Right lobe of liver (tissue), 6 donors: ENCODE measurements around the gene CACNG1. TPM values are rescaled to one million over a fixed set of nuclear protein-coding genes. Genes with fewer than 3 reads are reported as not detected.
A peak's percentile ranks its signal among the peaks of the same experiment; 100 is the strongest.

Experiments
- ATAC-seq, 4 donors: fragments of 200-7000 bp; cut with Tn5 transposase; one replicate each; pipeline ENCODE4 v1.9.1; 2020; ENCODE audit warnings: mild to moderate bottlenecking in 4 of 4, moderate library complexity in 4 of 4
- DNase-seq, 3 donors: peaks; one replicate each; pipeline ENCODE4 v3.0.0-alpha.2; 2020
- H3K27ac ChIP-seq, 3 donors: fragments of 200-600 bp; one replicate each; pipeline ENCODE4 v1.8.0; 2022
- H3K27me3 ChIP-seq, 2 donors: fragments of 200-600 bp; one replicate each; pipeline ENCODE4 v1.8.0; 2022
- H3K36me3 ChIP-seq, 4 donors: fragments of 200-600 bp; sonication (generic) in 1 of 4; one replicate each; pipeline versions ENCODE4 v1.5.1 to v1.8.0; 2017 to 2022; ENCODE audit warnings: control low read depth in 1 of 4
- H3K4me1 ChIP-seq, 4 donors: fragments of 200-600 bp; sonication (generic) in 1 of 4; one replicate each; pipeline versions ENCODE4 v1.5.1 to v1.8.0; 2017 to 2022; ENCODE audit warnings: control low read depth in 1 of 4
- H3K4me3 ChIP-seq, 3 donors: fragments of 200-600 bp; one replicate each; pipeline ENCODE4 v1.8.0; 2022
- H3K9me3 ChIP-seq, 4 donors: fragments of 200-600 bp; sonication (generic) in 1 of 4; one replicate each; pipeline versions ENCODE4 v1.5.1 to v1.8.0; 2017 to 2022; ENCODE audit warnings: control low read depth in 1 of 4
- CTCF ChIP-seq, 4 donors: fragments of 200-600 bp in 3 of 4; fragments of 450-650 bp in 1 of 4; IDR thresholded peaks; one replicate each; pipeline versions ENCODE4 v1.5.1 to v1.8.0; 2016 to 2022; ENCODE audit warnings: antibody characterized with exemption in 4 of 4, mild to moderate bottlenecking in 2 of 4
- POLR2A ChIP-seq: fragments of 450-650 bp; IDR thresholded peaks from one replicate; pipeline ENCODE4 v1.6.1; 2017; ENCODE audit warnings: antibody characterized with exemption, mild to moderate bottlenecking
- WGBS: methylation state at CpG from one replicate; pipeline ENCODE4 v1.1.6; 2018; ENCODE audit warnings: low coverage, low lambda C conversion rate; ENCODE audit not compliant: insufficient coverage; ENCODE audit errors: missing lambda C conversion rate; 5-methylcytosine and 5-hydroxymethylcytosine counted together
- intact Hi-C, 2 donors: fragments of 100-400 bp; cut with DNase I; formaldehyde crosslinking; loops; one replicate each; pipeline versions ENCODE4 v1.11.2 to v1.14.1; 2022
- total RNA-seq, 6 experiments: library from RNA; depleted of rRNA in 2 of 6; stranded (reverse); fragments of >200 nt in 2 of 6; fragmentation: NEBNext Ultra II Directional in 3 of 6; extraction: Animal tissue kit (Norgen Biotek cat#: 25700) in 3 of 6; gene quantifications; one replicate each; pipeline versions ENCODE4 v1.1.0 to v1.2.4, GENCODE V29; 2016 to 2023
- donor health status: DM: no; HTN: yes; CAD: no.
- donor health status: DM: no; HTN: no; CAD: no.
- donor health status: DM: no; HTN: no; CAD: no.
- donor health status: DM: no; HTN: yes; CAD: no.
- donor health status: DM: no; HTN: yes; CAD: no.

The CACNG1 gene
- total RNA-seq, 6 experiments from 2014 or later, result not detected

GRCh38 chr17:67059372-67059771 lies 15.0 kb downstream of the CACNG1 start:
- ATAC-seq (peak in 1 of 4 donors; percentile 47), DNase-seq (no peak)
- 70% methylated on average over 5 of the region's 6 CpGs for WGBS
- H3K27ac ChIP-seq, result no peak overlapping the region
- no peak overlapping the region for H3K4me3 ChIP-seq
- no peaks in the 10 kb centered on the region for H3K27me3 ChIP-seq
- intact Hi-C loops, result no loop called here
- no peaks in the 10 kb centered on the region for H3K36me3 ChIP-seq
- H3K9me3 ChIP-seq, result no peaks in the 10 kb centered on the region
- no peaks in the 10 kb centered on the region for H3K4me1 ChIP-seq
- TF ChIP-seq CTCF (IDR thresholded peaks at IDR 0.05) (no peak), POLR2A (no peak)

GRCh38 chr17:67063141-67063540 lies 18.8 kb downstream of the CACNG1 start:
- no peak for DNase-seq
- Histone ChIP-seq H3K4me3 (no peak overlapping the region), H3K9me3 (no peaks in the 10 kb centered on the region), H3K36me3 (no peaks in the 10 kb centered on the region), H3K4me1 (no peaks in the 10 kb centered on the region), H3K27ac (no peak overlapping the region), H3K27me3 (no peaks in the 10 kb centered on the region)
- TF ChIP-seq POLR2A, result no peak
- no peak for TF ChIP-seq CTCF (IDR thresholded peaks at IDR 0.05)
- intact Hi-C loops, result no loop called here
- ATAC-seq, result no peak
- 93% methylated on average over 6 of the region's 6 CpGs for WGBS

- H3K4me1 ChIP-seq, result peaks cover 0 to 6% (median 2%) of the 10 kb centered on the region in 4 donors
- ATAC-seq (peak in 3 of 4 donors; percentile 42 to 78 (median 44)), DNase-seq (no peak)
- H3K4me3 ChIP-seq, result no peak overlapping the region
- no peaks in the 10 kb centered on the region for H3K27me3 ChIP-seq
- H3K27ac ChIP-seq, result no peak overlapping the region
- no peaks in the 10 kb centered on the region for H3K36me3 ChIP-seq
- TF ChIP-seq CTCF (IDR thresholded peaks at IDR 0.05) (no peak), POLR2A (no peak)
- 18% methylated on average over 1 of the region's 2 CpGs for WGBS
- intact Hi-C loops, result no loop called here
- H3K9me3 ChIP-seq, result no peaks in the 10 kb centered on the region
These were observed 22.4 kb downstream of the CACNG1 start for GRCh38 chr17:67066717-67067116.

- DNase-seq, result no peak
These were observed 23.5 kb downstream of the CACNG1 start for GRCh38 chr17:67067571-67068482.

More at GRCh38 chr17:67067571-67068482, 23.5 kb downstream of the CACNG1 start:
- intact Hi-C loops, result no loop called here
- no peak overlapping the region for H3K4me3 ChIP-seq
- no peaks in the 10 kb centered on the region for H3K27me3 ChIP-seq
- no peaks in the 10 kb centered on the region for H3K9me3 ChIP-seq
- TF ChIP-seq CTCF (IDR thresholded peaks at IDR 0.05), result no peak
- no peak for TF ChIP-seq POLR2A
- H3K4me1 ChIP-seq, result peaks cover 0 to 15% (median 4%) of the 10 kb centered on the region in 4 donors
- ATAC-seq, result no peak
- H3K27ac ChIP-seq, result no peak overlapping the region
- WGBS, result 94% methylated on average over 8 of the region's 13 CpGs
- H3K36me3 ChIP-seq, result no peaks in the 10 kb centered on the region
